ENCODE data around the gene ALG3. TPM values are rescaled to one million over a fixed set of nuclear protein-coding genes. Genes with fewer than 3 reads are reported as not detected.

The ALG3 gene
- total and polyA plus RNA-seq, 2 of the 4 experiments (the other 2 are of a cell fraction), result 19.5 to 52.6 TPM

DNA sequence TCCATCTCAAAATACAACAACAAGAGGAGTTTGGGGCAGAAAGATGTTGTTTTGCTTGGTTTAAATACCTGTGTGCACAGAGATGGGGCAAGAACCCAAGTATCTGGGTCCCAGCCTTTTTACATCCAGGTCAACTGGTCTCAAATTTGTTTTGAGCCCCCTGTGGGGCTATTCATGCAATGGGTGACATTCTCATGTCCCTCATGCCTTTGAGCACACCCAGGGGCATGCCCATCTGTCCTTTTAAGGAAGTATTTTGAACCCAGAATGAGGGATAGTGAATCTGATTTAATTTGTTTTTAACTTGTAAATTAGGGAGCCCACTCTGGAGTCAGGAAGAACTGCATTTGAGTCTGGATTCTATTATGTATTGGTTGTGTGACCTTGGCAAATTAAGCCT, 47.9 kb downstream of the ALG3 start:
- Histone ChIP-seq H2BK5ac (ENCODE audit: low read depth, low read length, poor library complexity, severe bottlenecking) (no peak overlapping the region), H3K4ac (ENCODE audit: low read depth, low read length) (no peak overlapping the region), H2BK15ac (ENCODE audit: low read depth, low read length) (no peak overlapping the region), H3K4me2 (ENCODE audit: low read depth, low read length) (no peak overlapping the region), H3K4me1 (ENCODE audit: control insufficient read depth, insufficient read depth, low read length) (no peaks in the 10 kb centered on the region), H3K79me1 (ENCODE audit: low read depth in 1 of 2, low read length in 2 of 2) (no peaks in the 10 kb centered on the region), H3K27me3 (ENCODE audit: control insufficient read depth, insufficient read depth, low read length) (peaks cover 9% of the 10 kb centered on the region), H4K5ac (ENCODE audit: low read depth, low read length) (no peak overlapping the region), H3K27ac (ENCODE audit: insufficient read depth, low read length) (no peak overlapping the region), H3K23ac (ENCODE audit: low read depth, low read length) (no peak overlapping the region), H3K18ac (ENCODE audit: low read depth, low read length) (no peak overlapping the region), H2AFZ (replicated peaks; ENCODE audit: low read length, poor library complexity) (no peak overlapping the region), H3K14ac (replicated peaks; ENCODE audit: low read depth, low read length) (no peak overlapping the region), H4K20me1 (ENCODE audit: insufficient read depth, low read length) (no peaks in the 10 kb centered on the region), H4K91ac (ENCODE audit: insufficient read depth, low read depth, low read length) (no peak overlapping the region), H2BK20ac (ENCODE audit: low read depth, low read length) (no peak overlapping the region), H3K36me3 (ENCODE audit: control insufficient read depth, insufficient read depth, low read length) (no peaks in the 10 kb centered on the region; the same call in 1 of the 2 replicates), H2AK5ac (ENCODE audit: low read depth, low read length) (no peak overlapping the region), H3K9me3 (ENCODE audit: control insufficient read depth, insufficient read depth, low read length) (no peaks in the 10 kb centered on the region), H3K9ac (ENCODE audit: low read depth, low read length) (no peak overlapping the region), H3K56ac (ENCODE audit: extremely low read depth, insufficient read depth, low read length) (no peak overlapping the region), H3K9me1 (ENCODE audit: insufficient read depth, low read length) (no peaks in the 10 kb centered on the region), H2BK120ac (ENCODE audit: low read depth, low read length) (no peak overlapping the region), H3K4me3 (ENCODE audit: insufficient read depth, low read depth, low read length) (no peak overlapping the region), H4K8ac (ENCODE audit: low read depth in 2 of 2, low read length in 2 of 2) (no peak overlapping the region), H2AK9ac (replicated peaks; ENCODE audit: low read depth, low read length, poor library complexity) (no peak overlapping the region)
- no TSS peak for BruUV-seq (replicated peaks)
- no peak for TF ChIP-seq MAZ (IDR thresholded peaks at IDR 0.05; ENCODE audit: borderline replicate concordance, low read depth, low read length)
- TF ChIP-seq RFX5 (IDR thresholded peaks at IDR 0.05; ENCODE audit: low read depth, low read length), result no peak
- TF ChIP-seq SMC3 (IDR thresholded peaks at IDR 0.05; ENCODE audit: low read depth, low read length), result no peak
- TF ChIP-seq, protein P1, sequence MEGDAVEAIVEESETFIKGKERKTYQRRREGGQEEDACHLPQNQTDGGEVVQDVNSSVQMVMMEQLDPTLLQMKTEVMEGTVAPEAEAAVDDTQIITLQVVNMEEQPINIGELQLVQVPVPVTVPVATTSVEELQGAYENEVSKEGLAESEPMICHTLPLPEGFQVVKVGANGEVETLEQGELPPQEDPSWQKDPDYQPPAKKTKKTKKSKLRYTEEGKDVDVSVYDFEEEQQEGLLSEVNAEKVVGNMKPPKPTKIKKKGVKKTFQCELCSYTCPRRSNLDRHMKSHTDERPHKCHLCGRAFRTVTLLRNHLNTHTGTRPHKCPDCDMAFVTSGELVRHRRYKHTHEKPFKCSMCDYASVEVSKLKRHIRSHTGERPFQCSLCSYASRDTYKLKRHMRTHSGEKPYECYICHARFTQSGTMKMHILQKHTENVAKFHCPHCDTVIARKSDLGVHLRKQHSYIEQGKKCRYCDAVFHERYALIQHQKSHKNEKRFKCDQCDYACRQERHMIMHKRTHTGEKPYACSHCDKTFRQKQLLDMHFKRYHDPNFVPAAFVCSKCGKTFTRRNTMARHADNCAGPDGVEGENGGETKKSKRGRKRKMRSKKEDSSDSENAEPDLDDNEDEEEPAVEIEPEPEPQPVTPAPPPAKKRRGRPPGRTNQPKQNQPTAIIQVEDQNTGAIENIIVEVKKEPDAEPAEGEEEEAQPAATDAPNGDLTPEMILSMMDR (conservative IDR thresholded peaks at IDR 0.05; ENCODE audit: low read depth, low read length), result no peak
- TF ChIP-seq BHLHE40 (IDR thresholded peaks at IDR 0.05; ENCODE audit: low read depth, low read length), result no peak
- no peak for TF ChIP-seq FOS (IDR thresholded peaks at IDR 0.05; ENCODE audit: low read depth, low read length)
- no peak for TF ChIP-seq ELK1 (IDR thresholded peaks at IDR 0.05; ENCODE audit: borderline replicate concordance, low read depth, low read length)
- no peak for TF ChIP-seq RAD21 (IDR thresholded peaks at IDR 0.05; ENCODE audit: low read length)
- no peak for TF ChIP-seq NFE2L2 (IDR thresholded peaks at IDR 0.05; ENCODE audit: low read depth, low read length)
- no peak for TF ChIP-seq RCOR1 (IDR thresholded peaks at IDR 0.05; ENCODE audit: insufficient replicate concordance, low read length)
- TF ChIP-seq POLR2A (IDR thresholded peaks at IDR 0.05; ENCODE audit: low read depth, low read length), result no peak
- TF ChIP-seq MXI1 (IDR thresholded peaks at IDR 0.05; ENCODE audit: borderline replicate concordance, low read depth, low read length), result no peak
- dilution Hi-C loops (cut with HindIII; ENCODE audit: low sequenced_read_pairs, unreplicated experiment) (no loop called here), intact Hi-C loops (cut with micrococcal nuclease) (no loop called here), in situ Hi-C loops (cut with MboI; ENCODE audit: low sequenced_read_pairs) (no loop called here)
- CTCF ChIA-PET, result no interaction called here
- POLR2A ChIA-PET (ENCODE audit: unreplicated experiment), result no interaction called here
- ATAC-seq (ENCODE audit: low read depth) (no peak), DNase-seq (no peak)
